ENCODE results near the gene FBXW7.

FBXW7 gene

DNA sequence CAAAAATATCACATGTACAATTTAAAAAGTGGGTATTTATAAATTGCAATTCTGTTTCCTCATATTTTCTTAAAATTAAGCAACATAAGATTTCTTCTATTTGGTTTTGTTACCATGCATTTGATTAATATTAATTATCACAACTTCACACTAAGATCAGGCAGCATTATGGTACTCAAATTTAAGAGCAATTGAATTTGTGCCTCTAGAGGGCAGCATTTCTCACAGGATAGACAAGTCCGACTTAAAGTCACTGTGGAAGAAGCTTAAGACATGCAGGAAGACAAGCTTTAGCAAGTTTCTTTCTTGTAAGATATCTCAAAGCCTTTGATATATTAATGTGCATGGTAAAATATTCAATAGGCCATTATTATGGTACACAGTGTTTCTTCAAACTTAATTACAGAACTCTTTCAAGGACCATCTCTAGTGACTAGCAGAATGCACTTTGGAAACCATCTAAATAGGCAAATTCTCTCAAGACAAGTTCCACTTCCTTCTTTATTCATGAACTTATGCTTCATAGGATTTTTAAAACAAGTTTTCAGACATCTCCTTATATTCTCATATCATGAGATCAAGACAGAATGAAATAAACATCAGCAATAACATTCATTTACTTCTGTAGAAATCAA is 35.0 kb downstream of the FBXW7 start:
- peak; percentile 91 for ATAC-seq
- TF ChIP-seq ZNF8 (CRISPR knock-in tag; IDR thresholded peaks at IDR 0.05) (no peak), RARB (CRISPR knock-in tag; IDR thresholded peaks at IDR 0.05) (no peak), ARNTL (CRISPR knock-in tag; IDR thresholded peaks at IDR 0.05; ENCODE audit: borderline replicate concordance, low read depth) (no peak), ISL1 (CRISPR knock-in tag; IDR thresholded peaks at IDR 0.05) (no peak), ESRRG (CRISPR knock-in tag; IDR thresholded peaks at IDR 0.05) (no peak), CSDC2 (CRISPR knock-in tag; IDR thresholded peaks at IDR 0.05) (no peak), SNAI2 (CRISPR knock-in tag; IDR thresholded peaks at IDR 0.05) (no peak), PPARA (CRISPR knock-in tag; IDR thresholded peaks at IDR 0.05; ENCODE audit: borderline replicate concordance) (no peak), ZFP30 (CRISPR knock-in tag; IDR thresholded peaks at IDR 0.05) (no peak), OSR1 (CRISPR knock-in tag; IDR thresholded peaks at IDR 0.05) (no peak)
- TF ChIP-seq, protein P1, sequence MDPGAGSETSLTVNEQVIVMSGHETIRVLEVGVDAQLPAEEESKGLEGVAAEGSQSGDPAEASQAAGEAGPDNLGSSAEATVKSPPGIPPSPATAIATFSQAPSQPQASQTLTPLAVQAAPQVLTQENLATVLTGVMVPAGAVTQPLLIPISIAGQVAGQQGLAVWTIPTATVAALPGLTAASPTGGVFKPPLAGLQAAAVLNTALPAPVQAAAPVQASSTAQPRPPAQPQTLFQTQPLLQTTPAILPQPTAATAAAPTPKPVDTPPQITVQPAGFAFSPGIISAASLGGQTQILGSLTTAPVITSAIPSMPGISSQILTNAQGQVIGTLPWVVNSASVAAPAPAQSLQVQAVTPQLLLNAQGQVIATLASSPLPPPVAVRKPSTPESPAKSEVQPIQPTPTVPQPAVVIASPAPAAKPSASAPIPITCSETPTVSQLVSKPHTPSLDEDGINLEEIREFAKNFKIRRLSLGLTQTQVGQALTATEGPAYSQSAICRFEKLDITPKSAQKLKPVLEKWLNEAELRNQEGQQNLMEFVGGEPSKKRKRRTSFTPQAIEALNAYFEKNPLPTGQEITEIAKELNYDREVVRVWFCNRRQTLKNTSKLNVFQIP (CRISPR knock-in tag; IDR thresholded peaks at IDR 0.05; ENCODE audit: borderline replicate concordance, low read depth) = no peak
- TF ChIP-seq, protein P2, sequence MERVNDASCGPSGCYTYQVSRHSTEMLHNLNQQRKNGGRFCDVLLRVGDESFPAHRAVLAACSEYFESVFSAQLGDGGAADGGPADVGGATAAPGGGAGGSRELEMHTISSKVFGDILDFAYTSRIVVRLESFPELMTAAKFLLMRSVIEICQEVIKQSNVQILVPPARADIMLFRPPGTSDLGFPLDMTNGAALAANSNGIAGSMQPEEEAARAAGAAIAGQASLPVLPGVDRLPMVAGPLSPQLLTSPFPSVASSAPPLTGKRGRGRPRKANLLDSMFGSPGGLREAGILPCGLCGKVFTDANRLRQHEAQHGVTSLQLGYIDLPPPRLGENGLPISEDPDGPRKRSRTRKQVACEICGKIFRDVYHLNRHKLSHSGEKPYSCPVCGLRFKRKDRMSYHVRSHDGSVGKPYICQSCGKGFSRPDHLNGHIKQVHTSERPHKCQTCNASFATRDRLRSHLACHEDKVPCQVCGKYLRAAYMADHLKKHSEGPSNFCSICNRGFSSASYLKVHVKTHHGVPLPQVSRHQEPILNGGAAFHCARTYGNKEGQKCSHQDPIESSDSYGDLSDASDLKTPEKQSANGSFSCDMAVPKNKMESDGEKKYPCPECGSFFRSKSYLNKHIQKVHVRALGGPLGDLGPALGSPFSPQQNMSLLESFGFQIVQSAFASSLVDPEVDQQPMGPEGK (CRISPR knock-in tag; IDR thresholded peaks at IDR 0.05; ENCODE audit: borderline replicate concordance) = no peak

DNA sequence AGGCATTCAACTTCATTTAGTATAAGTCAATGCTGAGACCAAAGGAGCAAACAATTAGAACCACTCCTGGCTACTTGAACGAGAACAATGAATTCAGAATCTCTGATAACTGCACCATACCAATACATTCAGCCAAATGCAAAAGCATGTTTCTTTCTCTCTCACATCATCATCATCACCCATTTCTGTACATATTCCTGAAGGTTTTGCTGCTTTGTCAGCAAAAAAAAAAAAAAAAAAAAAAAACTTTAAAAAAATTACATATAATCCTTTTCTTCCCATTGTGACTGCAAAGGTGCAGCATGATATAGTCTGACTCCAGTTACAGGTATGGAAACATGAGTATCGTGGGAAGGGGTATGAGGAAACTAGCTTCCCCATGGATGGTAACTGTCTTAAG is 35.6 kb downstream of the FBXW7 start:
- TF ChIP-seq GLIS3 (CRISPR knock-in tag; IDR thresholded peaks at IDR 0.05) (no peak), ESRRG (CRISPR knock-in tag; IDR thresholded peaks at IDR 0.05) (no peak)
- TF ChIP-seq, protein P3, sequence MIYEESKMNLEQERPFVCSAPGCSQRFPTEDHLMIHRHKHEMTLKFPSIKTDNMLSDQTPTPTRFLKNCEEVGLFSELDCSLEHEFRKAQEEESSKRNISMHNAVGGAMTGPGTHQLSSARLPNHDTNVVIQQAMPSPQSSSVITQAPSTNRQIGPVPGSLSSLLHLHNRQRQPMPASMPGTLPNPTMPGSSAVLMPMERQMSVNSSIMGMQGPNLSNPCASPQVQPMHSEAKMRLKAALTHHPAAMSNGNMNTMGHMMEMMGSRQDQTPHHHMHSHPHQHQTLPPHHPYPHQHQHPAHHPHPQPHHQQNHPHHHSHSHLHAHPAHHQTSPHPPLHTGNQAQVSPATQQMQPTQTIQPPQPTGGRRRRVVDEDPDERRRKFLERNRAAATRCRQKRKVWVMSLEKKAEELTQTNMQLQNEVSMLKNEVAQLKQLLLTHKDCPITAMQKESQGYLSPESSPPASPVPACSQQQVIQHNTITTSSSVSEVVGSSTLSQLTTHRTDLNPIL (CRISPR knock-in tag; IDR thresholded peaks at IDR 0.05; ENCODE audit: low read depth) = no peak
- TF ChIP-seq, protein P4, sequence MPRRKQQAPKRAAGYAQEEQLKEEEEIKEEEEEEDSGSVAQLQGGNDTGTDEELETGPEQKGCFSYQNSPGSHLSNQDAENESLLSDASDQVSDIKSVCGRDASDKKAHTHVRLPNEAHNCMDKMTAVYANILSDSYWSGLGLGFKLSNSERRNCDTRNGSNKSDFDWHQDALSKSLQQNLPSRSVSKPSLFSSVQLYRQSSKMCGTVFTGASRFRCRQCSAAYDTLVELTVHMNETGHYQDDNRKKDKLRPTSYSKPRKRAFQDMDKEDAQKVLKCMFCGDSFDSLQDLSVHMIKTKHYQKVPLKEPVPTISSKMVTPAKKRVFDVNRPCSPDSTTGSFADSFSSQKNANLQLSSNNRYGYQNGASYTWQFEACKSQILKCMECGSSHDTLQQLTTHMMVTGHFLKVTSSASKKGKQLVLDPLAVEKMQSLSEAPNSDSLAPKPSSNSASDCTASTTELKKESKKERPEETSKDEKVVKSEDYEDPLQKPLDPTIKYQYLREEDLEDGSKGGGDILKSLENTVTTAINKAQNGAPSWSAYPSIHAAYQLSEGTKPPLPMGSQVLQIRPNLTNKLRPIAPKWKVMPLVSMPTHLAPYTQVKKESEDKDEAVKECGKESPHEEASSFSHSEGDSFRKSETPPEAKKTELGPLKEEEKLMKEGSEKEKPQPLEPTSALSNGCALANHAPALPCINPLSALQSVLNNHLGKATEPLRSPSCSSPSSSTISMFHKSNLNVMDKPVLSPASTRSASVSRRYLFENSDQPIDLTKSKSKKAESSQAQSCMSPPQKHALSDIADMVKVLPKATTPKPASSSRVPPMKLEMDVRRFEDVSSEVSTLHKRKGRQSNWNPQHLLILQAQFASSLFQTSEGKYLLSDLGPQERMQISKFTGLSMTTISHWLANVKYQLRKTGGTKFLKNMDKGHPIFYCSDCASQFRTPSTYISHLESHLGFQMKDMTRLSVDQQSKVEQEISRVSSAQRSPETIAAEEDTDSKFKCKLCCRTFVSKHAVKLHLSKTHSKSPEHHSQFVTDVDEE (CRISPR knock-in tag; IDR thresholded peaks at IDR 0.05) = no peak
- ATAC-seq = no peak

DNA sequence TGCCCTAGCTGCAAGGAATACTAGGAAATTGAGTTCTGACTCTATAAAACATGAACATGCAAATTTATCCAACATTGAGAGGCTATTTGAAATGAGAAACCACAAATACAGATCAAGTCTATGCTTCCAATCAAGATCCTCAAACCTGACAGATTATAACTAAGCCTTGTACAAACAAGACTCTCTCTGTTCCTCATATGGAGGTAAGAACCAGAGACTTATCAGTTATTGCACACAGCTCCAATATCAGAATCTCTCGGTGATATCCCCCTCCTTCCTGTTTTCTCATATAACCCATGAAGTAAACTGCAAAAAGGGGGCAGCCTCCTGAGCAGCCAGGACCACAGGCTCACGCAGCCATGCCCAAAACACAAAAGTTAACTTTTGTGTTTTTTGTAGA is 36.5 kb downstream of the FBXW7 start:
- no peak for ATAC-seq
- TF ChIP-seq TCF4 (CRISPR knock-in tag; IDR thresholded peaks at IDR 0.05; ENCODE audit: borderline replicate concordance) (no peak), ESRRG (CRISPR knock-in tag; IDR thresholded peaks at IDR 0.05) (no peak), RARB (CRISPR knock-in tag; IDR thresholded peaks at IDR 0.05) (no peak), ZC3H10 (CRISPR knock-in tag; IDR thresholded peaks at IDR 0.05) (no peak), TOX (CRISPR knock-in tag; IDR thresholded peaks at IDR 0.05; ENCODE audit: borderline replicate concordance) (no peak), ZFP30 (CRISPR knock-in tag; IDR thresholded peaks at IDR 0.05) (no peak), OSR1 (CRISPR knock-in tag; IDR thresholded peaks at IDR 0.05) (no peak), SNAI2 (CRISPR knock-in tag; IDR thresholded peaks at IDR 0.05) (no peak), BACH2 (CRISPR knock-in tag; IDR thresholded peaks at IDR 0.05; ENCODE audit: borderline replicate concordance) (no peak), ISL1 (CRISPR knock-in tag; IDR thresholded peaks at IDR 0.05) (no peak), ZFP3 (CRISPR knock-in tag; IDR thresholded peaks at IDR 0.05) (no peak)
- TF ChIP-seq, protein P5, sequence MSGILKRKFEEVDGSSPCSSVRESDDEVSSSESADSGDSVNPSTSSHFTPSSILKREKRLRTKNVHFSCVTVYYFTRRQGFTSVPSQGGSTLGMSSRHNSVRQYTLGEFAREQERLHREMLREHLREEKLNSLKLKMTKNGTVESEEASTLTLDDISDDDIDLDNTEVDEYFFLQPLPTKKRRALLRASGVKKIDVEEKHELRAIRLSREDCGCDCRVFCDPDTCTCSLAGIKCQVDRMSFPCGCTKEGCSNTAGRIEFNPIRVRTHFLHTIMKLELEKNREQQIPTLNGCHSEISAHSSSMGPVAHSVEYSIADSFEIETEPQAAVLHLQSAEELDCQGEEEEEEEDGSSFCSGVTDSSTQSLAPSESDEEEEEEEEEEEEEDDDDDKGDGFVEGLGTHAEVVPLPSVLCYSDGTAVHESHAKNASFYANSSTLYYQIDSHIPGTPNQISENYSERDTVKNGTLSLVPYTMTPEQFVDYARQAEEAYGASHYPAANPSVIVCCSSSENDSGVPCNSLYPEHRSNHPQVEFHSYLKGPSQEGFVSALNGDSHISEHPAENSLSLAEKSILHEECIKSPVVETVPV (CRISPR knock-in tag; IDR thresholded peaks at IDR 0.05) = no peak
